BLaER1 treated with 17β-estradiol and CSF1 and Interleukin-3, amounts not matched to agents 10 nM and 100 nM (cell line): ENCODE results near the gene MARCKSL1.

ENCODE experiments used
- H3K27ac ChIP-seq, 11 experiments: shearing (Covaris generic); formaldehyde crosslinking; 2 replicates each; pipeline ENCODE4 v1.8.1; 2022
- H3K27me3 ChIP-seq, 11 experiments: shearing (Covaris generic); formaldehyde crosslinking; 2 replicates each; pipeline ENCODE4 v1.8.1; 2022
- H3K36me3 ChIP-seq, 11 experiments: shearing (Covaris generic); formaldehyde crosslinking; 2 replicates each; pipeline ENCODE4 v1.8.1; 2022
- H3K4me1 ChIP-seq, 10 experiments: shearing (Covaris generic); formaldehyde crosslinking; 2 replicates each; pipeline ENCODE4 v1.8.1; 2022
- H3K4me2 ChIP-seq, 11 experiments: shearing (Covaris generic); formaldehyde crosslinking; 2 replicates each; pipeline ENCODE4 v1.8.1; 2022
- H3K4me3 ChIP-seq, 10 experiments: shearing (Covaris generic); formaldehyde crosslinking; 2 replicates each; pipeline ENCODE4 v1.8.1; 2022
- H3K9ac ChIP-seq, 11 experiments: shearing (Covaris generic); formaldehyde crosslinking; 2 replicates each; pipeline ENCODE4 v1.8.1; 2022
- H3K9me3 ChIP-seq, 11 experiments: shearing (Covaris generic); formaldehyde crosslinking; replicated peaks in 1 of 11; 2 replicates each; pipeline ENCODE4 v1.8.1; 2022
- H4K20me1 ChIP-seq, 11 experiments: shearing (Covaris generic); formaldehyde crosslinking; 2 replicates each; pipeline ENCODE4 v1.8.1; 2022
- Cebpa-rat ChIP-seq, 11 experiments: shearing (Covaris generic); IDR thresholded peaks; 2 replicates each; pipeline ENCODE4 v1.8.1; 2022

The MARCKSL1 gene

GRCh38 chr1:32335790-32336590 is at the start of gene MARCKSL1:
Gene MARCKSL1 (minus strand): TSS chr1:32336233. CDS start chr1:32336033, 200 bp downstream.
- H3K27me3 ChIP-seq, result no peaks in the 10 kb centered on the region
- peak within 1 kb of the TSS; percentile 94 to 100 (median 98) for H3K4me2 ChIP-seq
- peak within 1 kb of the TSS; percentile 50 to 97 (median 94); a peak in 20 of 22 replicates for H3K27ac ChIP-seq
- H3K4me3 ChIP-seq, result peak within 1 kb of the TSS; percentile 68 to 97 (median 92)
- H3K36me3 ChIP-seq, result peaks cover 25 to 41% (median 40%) of the 10 kb centered on the region in 11 experiments
- H3K4me1 ChIP-seq, result peaks cover 74 to 87% (median 82%) of the 10 kb centered on the region in 10 experiments
- TF ChIP-seq Cebpa-rat (IDR thresholded peaks at IDR 0.05), result no peak
- H3K9ac ChIP-seq, result peak within 1 kb of the TSS; percentile 85 to 99 (median 97)
- H3K9me3 ChIP-seq, result no peaks in the 10 kb centered on the region
- H4K20me1 ChIP-seq, result peaks cover 6 to 75% (median 54%) of the 10 kb centered on the region in 11 experiments; a peak in 21 of 22 replicates

- Histone ChIP-seq H3K9me3 (no peaks in the 10 kb centered on the region), H3K4me3 (no peak overlapping the region), H3K36me3 (peaks cover 99 to 100% (median 100%) of the 10 kb centered on the region in 11 experiments), H3K4me1 (peaks cover 0 to 17% (median 0%) of the 10 kb centered on the region in 10 experiments; a peak in 4 of 20 replicates), H3K27me3 (no peaks in the 10 kb centered on the region), H3K4me2 (no peak overlapping the region; a peak in 1 of 22 replicates), H3K9ac (no peak overlapping the region; a peak in 2 of 22 replicates), H4K20me1 (peaks cover 0 to 30% (median 8%) of the 10 kb centered on the region in 11 experiments; a peak in 12 of 22 replicates), H3K27ac (no peak overlapping the region)
- no peak for TF ChIP-seq Cebpa-rat (IDR thresholded peaks at IDR 0.05)
Measured at GRCh38 chr1:32380057-32380456, 44.0 kb upstream of the MARCKSL1 start.

- no peaks in the 10 kb centered on the region for H3K9me3 ChIP-seq
- H3K4me2 ChIP-seq, result no peak overlapping the region
- H3K4me1 ChIP-seq, result peaks cover 5 to 17% (median 7%) of the 10 kb centered on the region in 10 experiments; a peak in 19 of 20 replicates
- no peak overlapping the region for H3K9ac ChIP-seq
- no peak for TF ChIP-seq Cebpa-rat (IDR thresholded peaks at IDR 0.05)
- H3K4me3 ChIP-seq, result no peak overlapping the region
- H3K27ac ChIP-seq, result no peak overlapping the region
- peaks cover 93 to 100% (median 100%) of the 10 kb centered on the region in 11 experiments for H3K36me3 ChIP-seq
- peaks cover 13 to 54% (median 26%) of the 10 kb centered on the region in 11 experiments; a peak in 20 of 22 replicates for H4K20me1 ChIP-seq
- H3K27me3 ChIP-seq, result no peaks in the 10 kb centered on the region
Measured at GRCh38 chr1:32377541-32378220, 41.6 kb upstream of the MARCKSL1 start.

GRCh38 chr1:32376199-32376598 is 40.2 kb upstream of the MARCKSL1 start:
- H3K36me3 ChIP-seq, result peaks cover 86 to 100% (median 91%) of the 10 kb centered on the region in 11 experiments

GRCh38 chr1:32373996-32374592 is 38.1 kb upstream of the MARCKSL1 start:
- no peaks in the 10 kb centered on the region for H3K9me3 ChIP-seq
- no peak overlapping the region for H3K4me2 ChIP-seq
- no peak overlapping the region for H3K27ac ChIP-seq
- H3K4me1 ChIP-seq, result peaks cover 0 to 21% (median 17%) of the 10 kb centered on the region in 10 experiments; a peak in 17 of 20 replicates
- H3K4me3 ChIP-seq, result no peak overlapping the region
- H4K20me1 ChIP-seq, result peaks cover 22 to 86% (median 52%) of the 10 kb centered on the region in 11 experiments; a peak in 21 of 22 replicates
- peak overlapping the region in 1 of 11 experiments; percentile 40; a peak in 3 of 22 replicates for H3K9ac ChIP-seq
- no peak for TF ChIP-seq Cebpa-rat (IDR thresholded peaks at IDR 0.05)
- no peaks in the 10 kb centered on the region for H3K27me3 ChIP-seq
- peaks cover 84 to 100% (median 91%) of the 10 kb centered on the region in 11 experiments for H3K36me3 ChIP-seq

More at GRCh38 chr1:32376199-32376598, 40.2 kb upstream of the MARCKSL1 start:
- Histone ChIP-seq H3K27ac (no peak overlapping the region), H4K20me1 (peaks cover 22 to 69% (median 41%) of the 10 kb centered on the region in 11 experiments; a peak in 21 of 22 replicates), H3K9ac (no peak overlapping the region), H3K4me1 (peaks cover 16 to 24% (median 19%) of the 10 kb centered on the region in 10 experiments; a peak in 19 of 20 replicates), H3K27me3 (no peaks in the 10 kb centered on the region), H3K4me2 (no peak overlapping the region), H3K9me3 (no peaks in the 10 kb centered on the region), H3K4me3 (no peak overlapping the region)
- TF ChIP-seq Cebpa-rat (IDR thresholded peaks at IDR 0.05), result no peak

GRCh38 chr1:32372149-32372756 is 36.2 kb upstream of the MARCKSL1 start:
- no peak overlapping the region for H3K27ac ChIP-seq
- H3K4me3 ChIP-seq, result no peak overlapping the region
- no peak for TF ChIP-seq Cebpa-rat (IDR thresholded peaks at IDR 0.05)
- peaks cover 22 to 87% (median 55%) of the 10 kb centered on the region in 11 experiments; a peak in 21 of 22 replicates for H4K20me1 ChIP-seq
- no peaks in the 10 kb centered on the region for H3K27me3 ChIP-seq
- H3K9ac ChIP-seq, result peak overlapping the region in 2 of 11 experiments; percentile 3 to 27; a peak in 2 of 22 replicates
- H3K36me3 ChIP-seq, result peaks cover 84 to 100% (median 91%) of the 10 kb centered on the region in 11 experiments
- peak overlapping the region in 9 of 11 experiments; percentile 17 to 62 (median 45); a peak in 18 of 22 replicates for H3K4me2 ChIP-seq
- H3K9me3 ChIP-seq, result no peaks in the 10 kb centered on the region
- H3K4me1 ChIP-seq, result peaks cover 0 to 21% (median 17%) of the 10 kb centered on the region in 10 experiments; a peak in 17 of 20 replicates

- H3K36me3 ChIP-seq, result peaks cover 73 to 100% (median 84%) of the 10 kb centered on the region in 11 experiments
- no peak overlapping the region for H3K4me2 ChIP-seq
- H3K9me3 ChIP-seq, result no peaks in the 10 kb centered on the region
- H3K9ac ChIP-seq, result no peak overlapping the region; a peak in 1 of 22 replicates
- peaks cover 14 to 44% (median 36%) of the 10 kb centered on the region in 10 experiments; a peak in 19 of 20 replicates for H3K4me1 ChIP-seq
- H3K27me3 ChIP-seq, result peaks cover 0 to 7% (median 1%) of the 10 kb centered on the region in 11 experiments; a peak in 11 of 22 replicates
- no peak overlapping the region for H3K27ac ChIP-seq
- peaks cover 32 to 83% (median 71%) of the 10 kb centered on the region in 11 experiments; a peak in 21 of 22 replicates for H4K20me1 ChIP-seq
- H3K4me3 ChIP-seq, result no peak overlapping the region
- no peak for TF ChIP-seq Cebpa-rat (IDR thresholded peaks at IDR 0.05)
Measured at GRCh38 chr1:32367912-32368635, 32.0 kb upstream of the MARCKSL1 start.
